ENCODE measurements around the gene VWA5B1.

DNA sequence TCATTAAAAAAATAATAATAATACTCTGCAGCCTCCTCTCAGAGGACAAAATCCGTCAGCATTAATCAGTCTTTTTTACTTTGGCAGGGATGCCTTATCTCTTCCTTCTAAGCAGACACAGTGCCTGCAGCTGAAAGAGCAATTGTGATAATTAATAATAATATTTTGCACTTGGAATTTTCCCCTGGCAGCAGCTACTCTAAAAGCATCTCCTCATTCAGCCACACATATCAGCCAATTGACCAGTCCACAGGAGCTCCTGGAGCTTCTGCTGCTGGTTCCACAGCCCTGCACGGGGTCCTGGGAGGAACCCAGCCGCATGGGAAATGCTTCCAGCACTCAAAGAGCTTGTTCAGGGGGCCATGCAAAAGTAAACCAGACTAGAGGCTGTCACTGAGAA lies 31.0 kb upstream of the VWA5B1 start:
- TF ChIP-seq, protein P1, sequence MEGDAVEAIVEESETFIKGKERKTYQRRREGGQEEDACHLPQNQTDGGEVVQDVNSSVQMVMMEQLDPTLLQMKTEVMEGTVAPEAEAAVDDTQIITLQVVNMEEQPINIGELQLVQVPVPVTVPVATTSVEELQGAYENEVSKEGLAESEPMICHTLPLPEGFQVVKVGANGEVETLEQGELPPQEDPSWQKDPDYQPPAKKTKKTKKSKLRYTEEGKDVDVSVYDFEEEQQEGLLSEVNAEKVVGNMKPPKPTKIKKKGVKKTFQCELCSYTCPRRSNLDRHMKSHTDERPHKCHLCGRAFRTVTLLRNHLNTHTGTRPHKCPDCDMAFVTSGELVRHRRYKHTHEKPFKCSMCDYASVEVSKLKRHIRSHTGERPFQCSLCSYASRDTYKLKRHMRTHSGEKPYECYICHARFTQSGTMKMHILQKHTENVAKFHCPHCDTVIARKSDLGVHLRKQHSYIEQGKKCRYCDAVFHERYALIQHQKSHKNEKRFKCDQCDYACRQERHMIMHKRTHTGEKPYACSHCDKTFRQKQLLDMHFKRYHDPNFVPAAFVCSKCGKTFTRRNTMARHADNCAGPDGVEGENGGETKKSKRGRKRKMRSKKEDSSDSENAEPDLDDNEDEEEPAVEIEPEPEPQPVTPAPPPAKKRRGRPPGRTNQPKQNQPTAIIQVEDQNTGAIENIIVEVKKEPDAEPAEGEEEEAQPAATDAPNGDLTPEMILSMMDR (IDR thresholded peaks at IDR 0.05) = no peak
- TF ChIP-seq POLR2AphosphoS5 (IDR thresholded peaks at IDR 0.05) = no peak

Measured in gastroesophageal sphincter (tissue), 3 donors.